ENCODE results near the gene ETV6. TPM values are rescaled to one million over a fixed set of nuclear protein-coding genes. Genes with fewer than 3 reads are reported as not detected.
"Not testable (repeated sequence)": the region's sequence is repeated elsewhere in the genome, so short reads cannot be mapped to it uniquely, and the experiment has no call there.

The ETV6 gene
- total RNA-seq, 2 donors from 2014 or later = 102 to 110 TPM

DNA sequence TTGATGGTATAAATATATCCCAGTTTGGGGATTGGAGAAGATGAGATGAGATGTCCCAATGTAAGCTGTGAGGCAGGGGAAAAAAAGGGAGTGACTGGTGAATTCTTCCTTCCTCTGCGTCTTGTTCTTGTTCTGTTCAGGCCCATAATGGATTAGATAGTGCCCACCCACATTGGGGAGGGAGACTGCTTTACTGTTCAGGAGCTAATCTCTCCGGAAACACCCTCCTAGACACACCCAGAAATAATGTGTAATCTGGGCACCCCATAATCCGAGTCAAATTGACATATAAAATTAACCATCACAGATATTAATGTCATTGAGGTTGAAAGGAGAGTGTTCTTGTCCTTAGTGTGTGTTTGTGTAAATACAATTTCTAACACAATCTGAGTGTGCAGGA lies 29.3 kb downstream of the ETV6 start:
- H3K27me3 Mint-ChIP-seq (ENCODE audit: low read depth) = no peaks in the 10 kb centered on the region
- peaks cover 33% of the 10 kb centered on the region for H3K4me1 Mint-ChIP-seq (ENCODE audit: low read depth)
- ATAC-seq (replicated peaks in 1 of 2) (no peak), DNase-seq (no peak)
- H3K9me3 Mint-ChIP-seq = peaks cover 3% of the 10 kb centered on the region in 2 donors
- peaks cover 6 to 16% of the 10 kb centered on the region in 2 donors for H3K36me3 Mint-ChIP-seq (ENCODE audit: insufficient read depth in 2 of 2)
- H3K4me3 Mint-ChIP-seq = no peak overlapping the region
- no peak overlapping the region for H3K27ac Mint-ChIP-seq

GRCh38 chr12:11681207-11681606 lies 31.7 kb downstream of the ETV6 start:
- Mint-ChIP-seq H3K4me1 (ENCODE audit: low read depth) (peaks cover 17% of the 10 kb centered on the region), H3K27ac (no peak overlapping the region), H3K27me3 (ENCODE audit: low read depth) (no peaks in the 10 kb centered on the region), H3K36me3 (ENCODE audit: insufficient read depth in 2 of 2) (peaks cover 6 to 18% of the 10 kb centered on the region in 2 donors), H3K4me3 (no peak overlapping the region), H3K9me3 (peaks cover 3% of the 10 kb centered on the region in 2 donors)
- ATAC-seq (replicated peaks in 1 of 2) = no peak
- no peak for DNase-seq

DNA sequence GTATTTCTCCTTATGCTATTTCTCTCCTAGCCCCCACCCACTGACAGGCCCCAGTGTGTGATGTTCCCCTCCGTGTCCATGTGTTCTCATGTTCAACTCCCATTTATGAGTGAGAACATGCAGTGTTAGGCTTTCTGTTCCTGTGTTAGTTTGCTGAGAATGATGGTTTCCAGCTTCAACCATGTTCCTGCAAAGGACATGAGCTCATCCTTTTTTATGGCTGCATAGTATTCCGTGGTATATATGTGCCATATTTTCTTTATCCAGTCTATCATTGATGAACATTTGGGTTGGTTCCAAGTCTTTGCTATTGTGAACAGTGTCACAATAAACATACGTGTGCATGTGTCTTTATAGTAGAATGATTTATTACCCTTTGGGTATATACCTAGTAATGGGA lies 32.2 kb downstream of the ETV6 start:
- not testable (repeated sequence) for H3K27ac Mint-ChIP-seq; ATAC-seq (replicated peaks in 1 of 2); H3K27me3 Mint-ChIP-seq (ENCODE audit: low read depth); DNase-seq; H3K9me3 Mint-ChIP-seq; H3K4me3 Mint-ChIP-seq
- H3K36me3 Mint-ChIP-seq (ENCODE audit: insufficient read depth in 2 of 2) = peaks cover 6 to 19% of the 10 kb centered on the region in 2 donors
- peaks cover 16% of the 10 kb centered on the region for H3K4me1 Mint-ChIP-seq (ENCODE audit: low read depth)

DNA sequence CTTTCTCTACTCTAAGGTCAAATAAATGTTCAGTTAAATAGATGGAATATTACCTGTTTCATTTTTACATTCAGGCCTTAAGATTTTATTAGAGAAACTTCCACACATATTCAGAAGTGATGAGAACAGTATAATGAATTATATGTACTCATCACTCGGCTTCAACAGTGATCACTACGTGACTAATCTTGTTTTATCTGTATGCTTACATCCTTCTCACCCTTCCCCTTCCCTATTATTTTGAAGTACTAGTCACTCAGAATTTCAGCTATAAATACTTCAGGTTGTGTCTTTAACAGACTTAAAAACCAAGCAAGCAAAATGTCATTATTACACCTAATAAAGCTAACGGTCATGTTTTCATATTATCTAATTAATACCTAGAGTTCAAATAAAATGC lies 34.9 kb downstream of the ETV6 start:
- Mint-ChIP-seq H3K27ac (peak overlapping the region; percentile 32), H3K4me1 (ENCODE audit: low read depth) (peaks cover 16% of the 10 kb centered on the region), H3K4me3 (no peak overlapping the region), H3K27me3 (ENCODE audit: low read depth) (no peaks in the 10 kb centered on the region), H3K36me3 (ENCODE audit: insufficient read depth in 2 of 2) (peaks cover 6 to 12% of the 10 kb centered on the region in 2 donors), H3K9me3 (peaks cover 3% of the 10 kb centered on the region in 2 donors)
- ATAC-seq (replicated peaks in 1 of 2) = no peak
- DNase-seq = no peak

- Mint-ChIP-seq H3K4me1 (ENCODE audit: low read depth) (peaks cover 16% of the 10 kb centered on the region), H3K27me3 (ENCODE audit: low read depth) (no peaks in the 10 kb centered on the region), H3K9me3 (peaks cover 3% of the 10 kb centered on the region in 2 donors), H3K4me3 (no peak overlapping the region), H3K36me3 (ENCODE audit: insufficient read depth in 2 of 2) (peaks cover 6 to 12% of the 10 kb centered on the region in 2 donors), H3K27ac (peak overlapping the region; percentile 32)
- ATAC-seq (replicated peaks in 1 of 2) (no peak), DNase-seq (no peak)
These were observed 35.3 kb downstream of the ETV6 start for GRCh38 chr12:11684811-11685210.

GRCh38 chr12:11685316-11685715 lies 35.8 kb downstream of the ETV6 start:
- no peak for ATAC-seq (replicated peaks in 1 of 2)
- Mint-ChIP-seq H3K27me3 (ENCODE audit: low read depth) (no peaks in the 10 kb centered on the region), H3K36me3 (ENCODE audit: insufficient read depth in 2 of 2) (peaks cover 6 to 12% of the 10 kb centered on the region in 2 donors), H3K27ac (no peak overlapping the region), H3K4me3 (no peak overlapping the region), H3K9me3 (peaks cover 3% of the 10 kb centered on the region in 2 donors), H3K4me1 (ENCODE audit: low read depth) (peaks cover 16% of the 10 kb centered on the region)
- DNase-seq = no peak

DNA sequence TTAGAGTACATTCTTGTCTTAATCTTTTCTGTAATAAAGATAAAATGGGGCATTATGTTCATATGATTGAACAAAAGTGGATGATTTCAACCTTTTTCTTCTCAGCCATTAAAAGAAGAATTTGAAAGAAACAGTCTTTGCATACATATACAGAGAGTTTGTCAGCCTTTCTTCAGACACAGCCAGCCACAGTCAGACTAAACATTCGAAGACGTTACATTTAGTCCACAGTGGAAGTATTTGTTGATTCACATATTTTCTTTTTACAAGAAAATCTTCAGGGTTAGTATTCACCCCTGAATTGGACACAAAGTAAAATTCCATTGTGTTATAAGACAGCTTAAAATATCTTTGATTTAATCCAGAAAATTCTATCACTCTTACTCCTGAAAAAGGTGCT lies 36.2 kb downstream of the ETV6 start:
- Mint-ChIP-seq H3K27ac (no peak overlapping the region), H3K4me3 (no peak overlapping the region), H3K9me3 (peaks cover 3% of the 10 kb centered on the region in 2 donors), H3K4me1 (ENCODE audit: low read depth) (peaks cover 16% of the 10 kb centered on the region), H3K27me3 (ENCODE audit: low read depth) (no peaks in the 10 kb centered on the region), H3K36me3 (ENCODE audit: insufficient read depth in 2 of 2) (peaks cover 6 to 12% of the 10 kb centered on the region in 2 donors)
- DNase-seq (no peak), ATAC-seq (replicated peaks in 1 of 2) (no peak)

GRCh38 chr12:11686120-11686519 lies 36.6 kb downstream of the ETV6 start:
- no peaks in the 10 kb centered on the region for H3K27me3 Mint-ChIP-seq (ENCODE audit: low read depth)
- DNase-seq (no peak), ATAC-seq (replicated peaks in 1 of 2) (no peak)
- peaks cover 3% of the 10 kb centered on the region in 2 donors for H3K9me3 Mint-ChIP-seq
- no peak overlapping the region for H3K4me3 Mint-ChIP-seq
- peaks cover 19% of the 10 kb centered on the region for H3K4me1 Mint-ChIP-seq (ENCODE audit: low read depth)
- peaks cover 6 to 12% of the 10 kb centered on the region in 2 donors for H3K36me3 Mint-ChIP-seq (ENCODE audit: insufficient read depth in 2 of 2)
- H3K27ac Mint-ChIP-seq = no peak overlapping the region

GRCh38 chr12:11687528-11687927 lies 38.1 kb downstream of the ETV6 start:
- Mint-ChIP-seq H3K9me3 (no peaks in the 10 kb centered on the region), H3K36me3 (ENCODE audit: insufficient read depth in 2 of 2) (peaks cover 0 to 3% of the 10 kb centered on the region in 2 donors)

DNA sequence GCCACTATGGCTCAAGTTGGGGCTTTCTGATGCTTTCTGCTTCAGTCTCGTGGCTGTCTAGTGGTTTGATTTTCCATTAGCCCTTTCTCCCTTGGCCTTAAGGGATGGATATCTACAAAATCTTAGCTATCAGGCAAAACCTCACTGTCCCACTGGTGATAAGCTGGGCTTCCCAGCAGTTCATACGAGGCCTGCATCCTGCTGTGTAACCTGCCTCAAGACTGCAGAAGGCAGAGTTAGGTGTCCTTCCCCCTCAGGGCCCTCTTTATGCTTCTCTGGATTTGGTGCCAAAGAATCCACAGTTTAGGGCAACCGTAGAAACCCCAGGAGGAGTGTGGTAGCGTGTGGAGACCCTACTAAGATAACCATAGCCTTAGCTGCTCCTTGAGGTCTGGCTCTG lies 38.9 kb downstream of the ETV6 start:
- no peak for DNase-seq
- ATAC-seq (replicated peaks in 1 of 2) = no peak
- H3K9me3 Mint-ChIP-seq = no peaks in the 10 kb centered on the region
- H3K27me3 Mint-ChIP-seq (ENCODE audit: low read depth) = no peaks in the 10 kb centered on the region
- no peak overlapping the region for H3K27ac Mint-ChIP-seq
- no peak overlapping the region for H3K4me3 Mint-ChIP-seq
- H3K4me1 Mint-ChIP-seq (ENCODE audit: low read depth) = peaks cover 21% of the 10 kb centered on the region
- peaks cover 0 to 3% of the 10 kb centered on the region in 2 donors for H3K36me3 Mint-ChIP-seq (ENCODE audit: insufficient read depth in 2 of 2)

More at GRCh38 chr12:11687528-11687927, 38.1 kb downstream of the ETV6 start:
- DNase-seq = no peak
- Mint-ChIP-seq H3K27ac (no peak overlapping the region), H3K27me3 (ENCODE audit: low read depth) (no peaks in the 10 kb centered on the region), H3K4me3 (no peak overlapping the region), H3K4me1 (ENCODE audit: low read depth) (peaks cover 15% of the 10 kb centered on the region)
- no peak for ATAC-seq (replicated peaks in 1 of 2)

DNA sequence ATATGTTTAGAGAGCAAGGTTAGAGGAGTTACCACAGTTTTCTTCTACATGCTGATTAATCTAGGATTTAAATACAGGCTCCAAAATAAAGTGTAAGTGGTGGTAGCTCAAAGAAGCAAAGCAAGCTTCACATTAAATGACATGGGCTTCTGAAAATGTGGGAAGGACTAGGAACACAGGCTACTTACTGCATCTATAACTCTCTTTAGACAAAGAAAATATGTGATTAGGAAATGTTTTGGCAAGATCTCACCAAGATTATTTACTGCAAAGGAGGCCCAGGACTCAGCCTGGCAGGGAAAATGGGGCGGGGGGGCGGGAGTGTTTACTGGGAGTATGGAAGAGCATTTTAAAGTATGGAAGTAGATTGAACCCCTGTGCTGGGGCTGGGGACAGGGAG lies 39.4 kb downstream of the ETV6 start:
- Mint-ChIP-seq H3K4me3 (no peak overlapping the region), H3K27me3 (ENCODE audit: low read depth) (no peaks in the 10 kb centered on the region), H3K9me3 (no peaks in the 10 kb centered on the region), H3K4me1 (ENCODE audit: low read depth) (peaks cover 24% of the 10 kb centered on the region), H3K36me3 (ENCODE audit: insufficient read depth in 2 of 2) (peaks cover 0 to 3% of the 10 kb centered on the region in 2 donors), H3K27ac (no peak overlapping the region)
- DNase-seq (no peak), ATAC-seq (replicated peaks in 1 of 2) (no peak)

- no peaks in the 10 kb centered on the region for H3K27me3 Mint-ChIP-seq (ENCODE audit: low read depth)
- no peak overlapping the region for H3K27ac Mint-ChIP-seq
- ATAC-seq (replicated peaks in 1 of 2) = no peak
- no peak overlapping the region for H3K4me3 Mint-ChIP-seq
- H3K4me1 Mint-ChIP-seq (ENCODE audit: low read depth) = peaks cover 25% of the 10 kb centered on the region
- H3K9me3 Mint-ChIP-seq = no peaks in the 10 kb centered on the region
- peaks cover 0 to 3% of the 10 kb centered on the region in 2 donors for H3K36me3 Mint-ChIP-seq (ENCODE audit: insufficient read depth in 2 of 2)
- no peak for DNase-seq
These were observed 40.2 kb downstream of the ETV6 start for GRCh38 chr12:11689591-11690186.

GRCh38 chr12:11693067-11693466 lies 43.6 kb downstream of the ETV6 start:
- H3K4me1 Mint-ChIP-seq (ENCODE audit: low read depth) = peaks cover 48% of the 10 kb centered on the region

DNA sequence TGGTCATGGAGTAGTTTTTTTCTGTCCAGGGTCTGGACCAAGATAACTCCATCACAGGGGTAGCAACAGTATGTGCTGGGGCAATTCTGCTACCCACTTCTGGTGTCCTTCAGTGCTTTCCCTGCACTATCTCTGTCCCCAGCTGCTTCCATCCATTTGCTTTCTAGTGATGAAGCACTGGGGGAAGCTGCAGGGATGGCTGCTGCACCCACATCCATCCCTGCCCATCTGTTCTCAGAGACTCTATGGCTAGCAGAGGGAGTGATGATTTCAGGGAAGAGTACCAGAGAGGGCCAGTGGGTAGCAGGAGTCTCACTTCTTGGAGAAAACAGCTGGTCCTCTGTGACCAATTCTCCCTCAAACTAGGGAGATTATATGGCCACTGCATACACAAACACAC lies 44.1 kb downstream of the ETV6 start:
- Mint-ChIP-seq H3K27ac (no peak overlapping the region), H3K9me3 (no peaks in the 10 kb centered on the region), H3K4me3 (no peak overlapping the region), H3K27me3 (ENCODE audit: low read depth) (no peaks in the 10 kb centered on the region), H3K4me1 (ENCODE audit: low read depth) (peaks cover 54% of the 10 kb centered on the region), H3K36me3 (ENCODE audit: insufficient read depth in 2 of 2) (no peaks in the 10 kb centered on the region)
- ATAC-seq (replicated peaks in 1 of 2) (no peak), DNase-seq (no peak)

More at GRCh38 chr12:11693067-11693466, 43.6 kb downstream of the ETV6 start:
- ATAC-seq (replicated peaks in 1 of 2) = no peak
- no peaks in the 10 kb centered on the region for H3K27me3 Mint-ChIP-seq (ENCODE audit: low read depth)
- no peak for DNase-seq
- no peaks in the 10 kb centered on the region for H3K9me3 Mint-ChIP-seq
- H3K27ac Mint-ChIP-seq = no peak overlapping the region
- no peaks in the 10 kb centered on the region for H3K36me3 Mint-ChIP-seq (ENCODE audit: insufficient read depth in 2 of 2)
- no peak overlapping the region for H3K4me3 Mint-ChIP-seq

Measured in activated T-cell treated with anti-CD3 and anti-CD28 coated beads, Interleukin-2, amount 50 U/mL, for 72 hours (primary cell).